HFF-Myc (cell line): ENCODE results near the gene KLF12.

Source experiments
- DNase-seq: peaks from one replicate; pipeline ENCODE4 v3.0.0-alpha.2; 2011; ENCODE audit warnings: low read depth; ENCODE audit errors: extremely low read depth
- H3K4me3 ChIP-seq: replicated peaks from 2 replicates; pipeline ENCODE4 v1.5.1; 2011; ENCODE audit warnings: low read depth, mild to moderate bottlenecking, control low read depth, low read length
- CTCF ChIP-seq: IDR thresholded peaks from 2 replicates; pipeline ENCODE4 v1.5.1; 2012; ENCODE audit warnings: mild to moderate bottlenecking, low read depth, low read length, control low read depth; ENCODE audit errors: missing control alignments

KLF12 gene

GRCh38 chr13:74166261-74167004 lies 32.2 kb upstream of the KLF12 start:
- no peak for DNase-seq
- H3K4me3 ChIP-seq = no peak overlapping the region
- TF ChIP-seq CTCF = no peak

GRCh38 chr13:74162782-74163181 lies 28.6 kb upstream of the KLF12 start:
- TF ChIP-seq CTCF = no peak
- no peak overlapping the region for H3K4me3 ChIP-seq
- no peak for DNase-seq

- no peak overlapping the region for H3K4me3 ChIP-seq
- no peak for DNase-seq
- no peak for TF ChIP-seq CTCF
These were observed 27.9 kb upstream of the KLF12 start for GRCh38 chr13:74162135-74162534.

- TF ChIP-seq CTCF = no peak
- no peak for DNase-seq
These were observed 24.6 kb upstream of the KLF12 start for GRCh38 chr13:74158571-74159352.

GRCh38 chr13:74158028-74158427 lies 23.8 kb upstream of the KLF12 start:
- TF ChIP-seq CTCF = no peak
- no peak overlapping the region for H3K4me3 ChIP-seq
- no peak for DNase-seq

More at GRCh38 chr13:74158571-74159352, 24.6 kb upstream of the KLF12 start:
- H3K4me3 ChIP-seq = no peak overlapping the region

- TF ChIP-seq CTCF = no peak
- no peak overlapping the region for H3K4me3 ChIP-seq
- DNase-seq = no peak
These were observed 20.8 kb upstream of the KLF12 start for GRCh38 chr13:74154981-74155380.
